NCI-H2081 treated with DMSO at 0.1 percent for 48 hours (cell line): Measurements from ENCODE around the gene ADK.
A peak's percentile ranks its signal among the peaks of the same experiment; 100 is the strongest.

ENCODE experiments used
- DNase-seq: peaks from one replicate; lab custom pipeline; 2025; lab: John Stamatoyannopoulos, UW

ADK gene

GRCh38 chr10:74672430-74673165, 521.6 kb downstream of the ADK start:
- DNase-seq = no peak

- no peak for DNase-seq
These were observed 523.9 kb downstream of the ADK start for GRCh38 chr10:74674927-74675326.

GRCh38 chr10:74675484-74675883, 524.5 kb downstream of the ADK start:
- no peak for DNase-seq

GRCh38 chr10:74677951-74678350, 526.9 kb downstream of the ADK start:
- DNase-seq = no peak

GRCh38 chr10:74681917-74682627, 531.1 kb downstream of the ADK start:
- no peak for DNase-seq

- no peak for DNase-seq
These were observed 532.0 kb downstream of the ADK start for GRCh38 chr10:74683067-74683466.

GRCh38 chr10:74683621-74684364, 532.8 kb downstream of the ADK start:
- no peak for DNase-seq

- no peak for DNase-seq
These were observed 533.4 kb downstream of the ADK start for GRCh38 chr10:74684462-74684861.

- DNase-seq = no peak
These were observed 534.5 kb downstream of the ADK start for GRCh38 chr10:74685564-74685963.

- no peak for DNase-seq
These were observed 539.4 kb downstream of the ADK start for GRCh38 chr10:74690393-74690792.

- DNase-seq = no peak
These were observed 540.1 kb downstream of the ADK start for GRCh38 chr10:74691164-74691563.

GRCh38 chr10:74704629-74705357, 553.8 kb downstream of the ADK start:
- DNase-seq = peak; percentile 58

GRCh38 chr10:74705358-74705980, 554.4 kb downstream of the ADK start:
- peak; percentile 71 for DNase-seq

- DNase-seq = no peak
These were observed 555.9 kb downstream of the ADK start for GRCh38 chr10:74706966-74707365.

GRCh38 chr10:74708246-74708645, 557.2 kb downstream of the ADK start:
- DNase-seq = no peak

GRCh38 chr10:74718208-74718607, 567.2 kb downstream of the ADK start:
- no peak for DNase-seq

- DNase-seq = no peak
These were observed 577.2 kb downstream of the ADK start for GRCh38 chr10:74728225-74728624.

GRCh38 chr10:74730246-74730645, 579.2 kb downstream of the ADK start:
- no peak for DNase-seq

GRCh38 chr10:74733612-74734011, 582.6 kb downstream of the ADK start:
- no peak for DNase-seq

GRCh38 chr10:74736029-74736428, 585.0 kb downstream of the ADK start:
- no peak for DNase-seq

- no peak for DNase-seq
These were observed 587.0 kb downstream of the ADK start for GRCh38 chr10:74738052-74738451.

GRCh38 chr10:74738542-74738941, 587.5 kb downstream of the ADK start:
- no peak for DNase-seq
